Gastroesophageal sphincter (tissue), 4 donors: ENCODE results near the gene PRDM16. TPM values are rescaled to one million over a fixed set of nuclear protein-coding genes. Genes with fewer than 3 reads are reported as not detected.

Source experiments
- ATAC-seq: fragments of 150-250 bp; one replicate; pipeline ENCODE4 v1.9.1; 2016; ENCODE audit warnings: mild to moderate bottlenecking, moderate library complexity
- H3K27ac ChIP-seq, 4 donors: fragments of 200-600 bp; sonication (generic) in 3 of 4; 1 replicate in 3 of 4; 2 replicates in 1 of 4; pipeline ENCODE4 v1.5.1; 2016 to 2019
- H3K27me3 ChIP-seq: fragments of 200-600 bp; sonication (generic); one replicate; pipeline ENCODE4 v1.5.1; 2019
- H3K36me3 ChIP-seq, 2 donors: fragments of 200-600 bp; sonication (generic); one replicate each; pipeline ENCODE4 v1.5.1; 2019; ENCODE audit warnings: control low read depth in 1 of 2
- H3K4me1 ChIP-seq, 3 donors: fragments of 200-600 bp; sonication (generic); 1 replicate in 2 of 3; 2 replicates in 1 of 3; pipeline ENCODE4 v1.5.1; 2016 to 2019; ENCODE audit warnings: control low read depth in 2 of 3
- H3K4me3 ChIP-seq, 2 donors: fragments of 200-600 bp; sonication (generic); one replicate each; pipeline ENCODE4 v1.5.1; 2019; ENCODE audit warnings: mild to moderate bottlenecking in 1 of 2, moderate library complexity in 1 of 2
- H3K9me3 ChIP-seq, 3 donors: fragments of 200-600 bp; sonication (generic); one replicate each; pipeline ENCODE4 v1.5.1; 2017 to 2019; ENCODE audit warnings: control low read depth in 2 of 3
- CTCF ChIP-seq, 4 experiments: fragments of 200-600 bp in 2 of 4; fragments of 450-650 bp in 2 of 4; sonication (generic) in 1 of 4; IDR thresholded peaks; one replicate each; pipeline ENCODE4 v1.5.1; 2017 to 2019; ENCODE audit warnings: antibody characterized with exemption in 4 of 4, mild to moderate bottlenecking in 2 of 4, moderate library complexity in 2 of 4
- EP300 ChIP-seq: sonication (generic); formaldehyde crosslinking; IDR thresholded peaks from one replicate; pipeline ENCODE4 v1.6.1; 2017; ENCODE audit warnings: antibody characterized with exemption, mild to moderate bottlenecking
- POLR2A ChIP-seq, 2 donors: fragments of 450-650 bp; IDR thresholded peaks; one replicate each; pipeline ENCODE4 v1.6.1; 2017; ENCODE audit warnings: antibody characterized with exemption in 2 of 2, mild to moderate bottlenecking in 2 of 2, moderate library complexity in 1 of 2
- POLR2AphosphoS5 ChIP-seq: sonication (generic); formaldehyde crosslinking; IDR thresholded peaks from one replicate; pipeline ENCODE4 v1.6.1; 2017; ENCODE audit warnings: antibody characterized with exemption
- WGBS, 2 donors: methylation state at CpG; one replicate each; pipeline ENCODE4 v1.1.5; 2018; ENCODE audit warnings: low coverage in 1 of 2; 5-methylcytosine and 5-hydroxymethylcytosine counted together
- total RNA-seq, 4 donors: library from RNA; depleted of rRNA; stranded (reverse); fragments of >200 nt; gene quantifications; one replicate each; pipeline ENCODE4 v1.1.0, GENCODE V29; 2016

PRDM16 gene
- total RNA-seq, 4 donors from 2014 or later = 1.1 to 3.4 (median 1.6) TPM

GRCh38 chr1:3234956-3235355, 166.0 kb downstream of the PRDM16 start:
- H3K36me3 ChIP-seq = no peaks in the 10 kb centered on the region
- H3K27me3 ChIP-seq = peaks cover 75% of the 10 kb centered on the region
- peaks cover 0 to 13% (median 0%) of the 10 kb centered on the region in 3 donors for H3K9me3 ChIP-seq
- H3K27ac ChIP-seq = no peak overlapping the region
- no peak overlapping the region for H3K4me3 ChIP-seq
- 80 to 95% methylated on average over 1 to 4 of the region's 14 CpGs for WGBS, 2 donors
- TF ChIP-seq EP300 (no peak), CTCF (IDR thresholded peaks at IDR 0.05) (no peak), POLR2AphosphoS5 (no peak), POLR2A (IDR thresholded peaks at IDR 0.05) (no peak)
- H3K4me1 ChIP-seq = peaks cover 0 to 6% (median 0%) of the 10 kb centered on the region in 3 donors
- no peak for ATAC-seq

- ATAC-seq = no peak
- no peaks in the 10 kb centered on the region for H3K36me3 ChIP-seq
- no peak overlapping the region for H3K4me3 ChIP-seq
- no peak overlapping the region for H3K27ac ChIP-seq
- no CpG with 5 or more reads among the region's 15 CpGs for WGBS, 2 donors
- TF ChIP-seq POLR2AphosphoS5 (no peak), CTCF (IDR thresholded peaks at IDR 0.05) (no peak), POLR2A (IDR thresholded peaks at IDR 0.05) (no peak), EP300 (no peak)
- H3K27me3 ChIP-seq = peaks cover 75% of the 10 kb centered on the region
- H3K4me1 ChIP-seq = peaks cover 0 to 8% (median 0%) of the 10 kb centered on the region in 3 donors
- peaks cover 0 to 13% (median 0%) of the 10 kb centered on the region in 3 donors for H3K9me3 ChIP-seq
Measured at GRCh38 chr1:3235496-3235895, 166.5 kb downstream of the PRDM16 start.

GRCh38 chr1:3236361-3236760, 167.4 kb downstream of the PRDM16 start:
- H3K36me3 ChIP-seq = no peaks in the 10 kb centered on the region
- TF ChIP-seq CTCF (IDR thresholded peaks at IDR 0.05) (no peak), EP300 (no peak), POLR2AphosphoS5 (no peak), POLR2A (IDR thresholded peaks at IDR 0.05) (no peak)
- no peak for ATAC-seq
- H3K27me3 ChIP-seq = peaks cover 75% of the 10 kb centered on the region
- peaks cover 0 to 13% (median 0%) of the 10 kb centered on the region in 3 donors for H3K9me3 ChIP-seq
- H3K27ac ChIP-seq = no peak overlapping the region
- no CpG with 5 or more reads among the region's 9 CpGs for WGBS, 2 donors
- H3K4me1 ChIP-seq = peaks cover 0 to 16% (median 0%) of the 10 kb centered on the region in 3 donors
- H3K4me3 ChIP-seq = no peak overlapping the region

GRCh38 chr1:3236955-3237354, 168.0 kb downstream of the PRDM16 start:
- no peaks in the 10 kb centered on the region for H3K36me3 ChIP-seq
- no peak for ATAC-seq
- H3K27ac ChIP-seq = no peak overlapping the region
- WGBS, 2 donors = 74% methylated on average over 3 of the region's 7 CpGs; no CpG with 5 or more reads in 1 of the 2 donors
- H3K4me3 ChIP-seq = no peak overlapping the region
- TF ChIP-seq EP300 (no peak), POLR2AphosphoS5 (no peak), POLR2A (IDR thresholded peaks at IDR 0.05) (no peak), CTCF (IDR thresholded peaks at IDR 0.05) (no peak)
- H3K4me1 ChIP-seq = peaks cover 0 to 22% (median 0%) of the 10 kb centered on the region in 3 donors
- peaks cover 0 to 13% (median 0%) of the 10 kb centered on the region in 3 donors for H3K9me3 ChIP-seq
- peaks cover 75% of the 10 kb centered on the region for H3K27me3 ChIP-seq

- Histone ChIP-seq H3K4me3 (no peak overlapping the region), H3K27ac (no peak overlapping the region), H3K4me1 (peaks cover 0 to 22% (median 0%) of the 10 kb centered on the region in 3 donors), H3K27me3 (peaks cover 81% of the 10 kb centered on the region), H3K9me3 (peaks cover 0 to 13% (median 0%) of the 10 kb centered on the region in 3 donors), H3K36me3 (no peaks in the 10 kb centered on the region)
- no peak for TF ChIP-seq POLR2AphosphoS5
- TF ChIP-seq POLR2A (IDR thresholded peaks at IDR 0.05) = no peak
- TF ChIP-seq CTCF (IDR thresholded peaks at IDR 0.05) = no peak
- no peak for TF ChIP-seq EP300
- ATAC-seq = no peak
- WGBS, 2 donors = 86% methylated on average over 4 of the region's 15 CpGs; no CpG with 5 or more reads in 1 of the 2 donors
Measured at GRCh38 chr1:3237570-3237969, 168.6 kb downstream of the PRDM16 start.
